ENCODE results near the gene LZTS3. TPM values are rescaled to one million over a fixed set of nuclear protein-coding genes. Genes with fewer than 3 reads are reported as not detected.

Gene LZTS3
- total RNA-seq, 1 experiment from 2014 or later: 32.6 TPM

DNA sequence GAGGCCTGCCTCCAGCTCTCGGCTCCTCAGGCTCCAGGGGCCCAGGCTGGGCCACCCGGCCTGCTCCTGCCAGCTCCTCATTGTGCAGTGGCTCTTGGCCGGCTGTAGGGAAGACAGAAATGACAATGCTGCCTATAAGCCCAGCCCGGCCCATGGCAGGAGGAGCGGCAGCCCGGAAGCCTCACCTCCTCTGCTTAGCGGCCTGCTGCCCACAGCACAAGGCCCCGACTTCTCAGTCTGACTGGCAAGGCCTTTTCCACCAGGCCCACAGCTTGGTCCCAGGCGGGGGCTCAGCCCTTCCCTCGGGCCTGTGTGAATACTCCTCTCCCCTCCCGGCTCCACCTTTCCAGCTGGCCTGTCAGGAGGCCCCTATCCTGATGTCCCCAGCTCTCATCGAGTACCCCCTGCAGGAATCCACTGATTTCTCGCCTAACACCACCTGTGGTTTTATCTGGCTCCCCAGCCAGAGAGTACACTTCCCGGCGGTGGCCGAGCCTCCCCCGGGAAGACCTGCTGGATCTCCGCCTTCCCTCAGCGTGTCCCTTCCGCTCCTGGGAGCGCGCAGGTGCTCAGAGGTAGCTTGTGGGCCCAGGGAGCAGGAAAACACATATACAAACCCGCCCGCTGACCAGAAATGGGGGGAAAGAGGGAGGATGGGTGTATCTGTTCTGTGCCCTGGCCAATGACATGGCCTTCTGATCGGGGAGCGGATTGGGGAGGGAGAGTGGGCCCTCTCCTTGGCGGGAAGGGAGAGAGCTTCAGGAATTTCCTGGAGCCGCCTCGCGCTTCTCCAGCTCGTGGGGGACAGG lies 30.2 kb upstream of the LZTS3 start:
- peaks cover 9% of the 10 kb centered on the region for H3K4me1 Mint-ChIP-seq
- no peaks in the 10 kb centered on the region for H3K27me3 Mint-ChIP-seq (ENCODE audit: low read depth)
- ChIA-PET POLR2A (no interaction called here), CTCF (interaction anchor here (0.7 to 2.0 kb wide), 5 partner anchors 15 to 172 kb away, joined by 3 to 8 read pairs (median 5); partner anchors contain the start of gene SLC4A11)
- H3K27ac Mint-ChIP-seq: peak overlapping the region; percentile 95
- TF ChIP-seq FOXP1 (CRISPR knock-in tag; IDR thresholded peaks at IDR 0.05; ENCODE audit: borderline replicate concordance): 0 out of 2 replicates have a peak, but pooled peaks have one; percentile 9
- no peak for TF ChIP-seq SMAD4 (CRISPR knock-in tag; IDR thresholded peaks at IDR 0.05)
- TF ChIP-seq GABPB1 (CRISPR knock-in tag; IDR thresholded peaks at IDR 0.05): 0 out of 2 replicates have a peak, but pooled peaks have one; percentile 11
- no peak for TF ChIP-seq SP1 (CRISPR knock-in tag; conservative IDR thresholded peaks at IDR 0.05)
- no peak for TF ChIP-seq PRRX2 (CRISPR knock-in tag; IDR thresholded peaks at IDR 0.05)
- TF ChIP-seq SMAD3 (CRISPR knock-in tag; IDR thresholded peaks at IDR 0.05; ENCODE audit: borderline replicate concordance): no peak
- TF ChIP-seq CBFB (CRISPR knock-in tag; IDR thresholded peaks at IDR 0.05; ENCODE audit: low read depth): no peak
- no peaks in the 10 kb centered on the region for H3K9me3 Mint-ChIP-seq
- H3K36me3 Mint-ChIP-seq: peaks cover 30% of the 10 kb centered on the region
- peak overlapping the region; percentile 94 for H3K4me3 Mint-ChIP-seq
- no peak for DNase-seq (ENCODE audit: low spot score)
- ATAC-seq: peak; percentile 8

DNA sequence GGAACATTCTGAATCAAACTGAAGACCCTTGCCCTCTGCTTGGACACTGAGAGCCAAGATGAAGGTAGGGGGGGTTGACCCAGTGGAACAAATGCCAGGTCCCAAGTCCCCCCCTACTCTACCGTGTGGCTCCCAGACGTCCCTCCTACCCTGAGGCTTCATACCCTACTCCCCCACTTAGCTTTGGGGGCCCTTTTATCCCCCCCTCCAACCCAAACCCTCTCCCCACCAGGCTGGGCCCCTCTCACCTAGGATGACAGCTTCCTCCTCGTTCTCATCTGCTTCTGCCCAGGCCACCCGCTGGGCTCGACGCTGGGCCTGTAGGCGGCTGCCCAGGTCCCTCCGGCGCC lies 29.6 kb upstream of the LZTS3 start:
- Mint-ChIP-seq H3K4me1 (peaks cover 5% of the 10 kb centered on the region), H3K36me3 (peaks cover 31% of the 10 kb centered on the region), H3K27me3 (ENCODE audit: low read depth) (no peaks in the 10 kb centered on the region), H3K4me3 (peak overlapping the region; percentile 94), H3K9me3 (no peaks in the 10 kb centered on the region), H3K27ac (no peak overlapping the region)
- no peak for DNase-seq (ENCODE audit: low spot score)
- TF ChIP-seq ZNF138 (CRISPR knock-in tag; conservative IDR thresholded peaks at IDR 0.05) (no peak), IRF1 (CRISPR knock-in tag; IDR thresholded peaks at IDR 0.05) (no peak), PREB (CRISPR knock-in tag; IDR thresholded peaks at IDR 0.05; ENCODE audit: borderline replicate concordance) (no peak), JUN (CRISPR knock-in tag; IDR thresholded peaks at IDR 0.05) (no peak), TEAD4 (CRISPR knock-in tag; IDR thresholded peaks at IDR 0.05) (no peak), ELF4 (CRISPR knock-in tag; IDR thresholded peaks at IDR 0.05; ENCODE audit: low read depth) (no peak), FOXK1 (CRISPR knock-in tag; IDR thresholded peaks at IDR 0.05) (no peak), SOX15 (CRISPR knock-in tag; IDR thresholded peaks at IDR 0.05) (no peak), ZNF121 (CRISPR knock-in tag; IDR thresholded peaks at IDR 0.05) (no peak), GABPB1 (CRISPR knock-in tag; IDR thresholded peaks at IDR 0.05) (no peak), SP1 (CRISPR knock-in tag; conservative IDR thresholded peaks at IDR 0.05) (no peak), FOXJ3 (CRISPR knock-in tag; IDR thresholded peaks at IDR 0.05; ENCODE audit: borderline replicate concordance) (no peak), PRRX2 (CRISPR knock-in tag; IDR thresholded peaks at IDR 0.05) (no peak), ATF2 (CRISPR knock-in tag; IDR thresholded peaks at IDR 0.05; ENCODE audit: borderline replicate concordance, low read depth) (no peak), ETV6 (CRISPR knock-in tag; IDR thresholded peaks at IDR 0.05) (no peak)
- TF ChIP-seq, protein P1, sequence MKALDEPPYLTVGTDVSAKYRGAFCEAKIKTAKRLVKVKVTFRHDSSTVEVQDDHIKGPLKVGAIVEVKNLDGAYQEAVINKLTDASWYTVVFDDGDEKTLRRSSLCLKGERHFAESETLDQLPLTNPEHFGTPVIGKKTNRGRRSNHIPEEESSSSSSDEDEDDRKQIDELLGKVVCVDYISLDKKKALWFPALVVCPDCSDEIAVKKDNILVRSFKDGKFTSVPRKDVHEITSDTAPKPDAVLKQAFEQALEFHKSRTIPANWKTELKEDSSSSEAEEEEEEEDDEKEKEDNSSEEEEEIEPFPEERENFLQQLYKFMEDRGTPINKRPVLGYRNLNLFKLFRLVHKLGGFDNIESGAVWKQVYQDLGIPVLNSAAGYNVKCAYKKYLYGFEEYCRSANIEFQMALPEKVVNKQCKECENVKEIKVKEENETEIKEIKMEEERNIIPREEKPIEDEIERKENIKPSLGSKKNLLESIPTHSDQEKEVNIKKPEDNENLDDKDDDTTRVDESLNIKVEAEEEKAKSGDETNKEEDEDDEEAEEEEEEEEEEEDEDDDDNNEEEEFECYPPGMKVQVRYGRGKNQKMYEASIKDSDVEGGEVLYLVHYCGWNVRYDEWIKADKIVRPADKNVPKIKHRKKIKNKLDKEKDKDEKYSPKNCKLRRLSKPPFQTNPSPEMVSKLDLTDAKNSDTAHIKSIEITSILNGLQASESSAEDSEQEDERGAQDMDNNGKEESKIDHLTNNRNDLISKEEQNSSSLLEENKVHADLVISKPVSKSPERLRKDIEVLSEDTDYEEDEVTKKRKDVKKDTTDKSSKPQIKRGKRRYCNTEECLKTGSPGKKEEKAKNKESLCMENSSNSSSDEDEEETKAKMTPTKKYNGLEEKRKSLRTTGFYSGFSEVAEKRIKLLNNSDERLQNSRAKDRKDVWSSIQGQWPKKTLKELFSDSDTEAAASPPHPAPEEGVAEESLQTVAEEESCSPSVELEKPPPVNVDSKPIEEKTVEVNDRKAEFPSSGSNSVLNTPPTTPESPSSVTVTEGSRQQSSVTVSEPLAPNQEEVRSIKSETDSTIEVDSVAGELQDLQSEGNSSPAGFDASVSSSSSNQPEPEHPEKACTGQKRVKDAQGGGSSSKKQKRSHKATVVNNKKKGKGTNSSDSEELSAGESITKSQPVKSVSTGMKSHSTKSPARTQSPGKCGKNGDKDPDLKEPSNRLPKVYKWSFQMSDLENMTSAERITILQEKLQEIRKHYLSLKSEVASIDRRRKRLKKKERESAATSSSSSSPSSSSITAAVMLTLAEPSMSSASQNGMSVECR (CRISPR knock-in tag; IDR thresholded peaks at IDR 0.05; ENCODE audit: borderline replicate concordance): no peak
- TF ChIP-seq, protein P2, sequence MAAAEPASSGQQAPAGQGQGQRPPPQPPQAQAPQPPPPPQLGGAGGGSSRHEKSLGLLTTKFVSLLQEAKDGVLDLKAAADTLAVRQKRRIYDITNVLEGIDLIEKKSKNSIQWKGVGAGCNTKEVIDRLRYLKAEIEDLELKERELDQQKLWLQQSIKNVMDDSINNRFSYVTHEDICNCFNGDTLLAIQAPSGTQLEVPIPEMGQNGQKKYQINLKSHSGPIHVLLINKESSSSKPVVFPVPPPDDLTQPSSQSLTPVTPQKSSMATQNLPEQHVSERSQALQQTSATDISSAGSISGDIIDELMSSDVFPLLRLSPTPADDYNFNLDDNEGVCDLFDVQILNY (CRISPR knock-in tag; IDR thresholded peaks at IDR 0.05): no peak
- TF ChIP-seq, protein P3, sequence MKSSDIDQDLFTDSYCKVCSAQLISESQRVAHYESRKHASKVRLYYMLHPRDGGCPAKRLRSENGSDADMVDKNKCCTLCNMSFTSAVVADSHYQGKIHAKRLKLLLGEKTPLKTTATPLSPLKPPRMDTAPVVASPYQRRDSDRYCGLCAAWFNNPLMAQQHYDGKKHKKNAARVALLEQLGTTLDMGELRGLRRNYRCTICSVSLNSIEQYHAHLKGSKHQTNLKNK (CRISPR knock-in tag; IDR thresholded peaks at IDR 0.05): no peak
- TF ChIP-seq, protein P4, sequence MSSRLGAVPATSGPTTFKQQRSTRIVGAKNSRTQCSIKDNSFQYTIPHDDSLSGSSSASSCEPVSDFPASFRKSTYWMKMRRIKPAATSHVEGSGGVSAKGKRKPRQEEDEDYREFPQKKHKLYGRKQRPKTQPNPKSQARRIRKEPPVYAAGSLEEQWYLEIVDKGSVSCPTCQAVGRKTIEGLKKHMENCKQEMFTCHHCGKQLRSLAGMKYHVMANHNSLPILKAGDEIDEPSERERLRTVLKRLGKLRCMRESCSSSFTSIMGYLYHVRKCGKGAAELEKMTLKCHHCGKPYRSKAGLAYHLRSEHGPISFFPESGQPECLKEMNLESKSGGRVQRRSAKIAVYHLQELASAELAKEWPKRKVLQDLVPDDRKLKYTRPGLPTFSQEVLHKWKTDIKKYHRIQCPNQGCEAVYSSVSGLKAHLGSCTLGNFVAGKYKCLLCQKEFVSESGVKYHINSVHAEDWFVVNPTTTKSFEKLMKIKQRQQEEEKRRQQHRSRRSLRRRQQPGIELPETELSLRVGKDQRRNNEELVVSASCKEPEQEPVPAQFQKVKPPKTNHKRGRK (CRISPR knock-in tag; IDR thresholded peaks at IDR 0.05; ENCODE audit: borderline replicate concordance): no peak
- ChIA-PET POLR2A (no interaction called here), CTCF (interaction anchor here (0.5 to 2.0 kb wide), 5 partner anchors 16 to 87 kb away, joined by 3 to 8 read pairs (median 5); partner anchors contain the start of gene SLC4A11)
- ATAC-seq: no peak

Measured in WTC11 (cell line).